Smooth muscle cell (in vitro differentiated cells): ENCODE measurements around the gene TRPM8. TPM values are rescaled to one million over a fixed set of nuclear protein-coding genes. Genes with fewer than 3 reads are reported as not detected.
"Not testable (repeated sequence)": the region's sequence is repeated elsewhere in the genome, so short reads cannot be mapped to it uniquely, and the experiment has no call there.

Source experiments
- DNase-seq: peaks from one replicate; lab custom pipeline; 2025; ENCODE audit not compliant: unreplicated experiment; lab: John Stamatoyannopoulos, UW
- H2AFZ ChIP-seq: fragments of 200-600 bp; sonication (generic); 2 replicates; pipeline ENCODE4 v1.6.0; 2016; ENCODE audit warnings: antibody characterized with exemption, low read depth, mild to moderate bottlenecking
- H3F3A ChIP-seq: fragments of 200-600 bp; sonication (generic); 2 replicates; pipeline ENCODE4 v1.6.0; 2017; ENCODE audit warnings: antibody characterized with exemption, low read depth
- H3K27ac ChIP-seq: fragments of 200-600 bp; sonication (generic); 2 replicates; pipeline ENCODE4 v1.5.1; 2016; ENCODE audit warnings: low read depth, mild to moderate bottlenecking
- H3K27me3 ChIP-seq: fragments of 200-600 bp; sonication (generic); 2 replicates; pipeline ENCODE4 v1.6.1; 2016; ENCODE audit warnings: low read depth, mild to moderate bottlenecking
- H3K36me3 ChIP-seq: fragments of 200-600 bp; sonication (generic); 2 replicates; pipeline ENCODE4 v1.5.1; 2016; ENCODE audit warnings: low read depth
- H3K4me1 ChIP-seq: fragments of 200-600 bp; sonication (generic); 2 replicates; pipeline ENCODE4 v1.5.1; 2016; ENCODE audit warnings: low read depth
- H3K4me2 ChIP-seq: fragments of 200-600 bp; sonication (generic); 2 replicates; pipeline ENCODE4 v1.6.0; 2016; ENCODE audit warnings: mild to moderate bottlenecking
- H3K4me3 ChIP-seq: fragments of 200-600 bp; sonication (generic); 2 replicates; pipeline ENCODE4 v1.5.1; 2016; ENCODE audit warnings: mild to moderate bottlenecking
- H3K79me2 ChIP-seq: fragments of 200-600 bp; sonication (generic); 2 replicates; pipeline ENCODE4 v1.6.0; 2016; ENCODE audit warnings: low read depth, mild to moderate bottlenecking
- H3K9ac ChIP-seq: fragments of 200-600 bp; sonication (generic); 2 replicates; pipeline ENCODE4 v1.6.0; 2016; ENCODE audit warnings: low read depth
- H3K9me3 ChIP-seq: fragments of 200-600 bp; sonication (generic); replicated peaks from 2 replicates; pipeline ENCODE4 v1.5.1; 2016; ENCODE audit warnings: low read depth
- H4K20me1 ChIP-seq: fragments of 200-600 bp; sonication (generic); 2 replicates; pipeline ENCODE4 v1.6.0; 2016; ENCODE audit warnings: low read depth
- CTCF ChIP-seq: fragments of 200-600 bp; sonication (generic); IDR thresholded peaks from 2 replicates; pipeline ENCODE4 v1.5.1; 2017; ENCODE audit warnings: borderline replicate concordance, mild to moderate bottlenecking, antibody characterized with exemption; ENCODE audit not compliant: insufficient read depth, poor library complexity, severe bottlenecking
- WGBS: methylation state at CpG from one replicate; pipeline ENCODE4 v1.1.7; 2016; ENCODE audit warnings: low lambda C conversion rate; 5-methylcytosine and 5-hydroxymethylcytosine counted together
- polyA plus RNA-seq: library from polyadenylated mRNA; unstranded; fragments of >200 nt; fragmentation: Nextera tagmentation; extraction: Ambion mirVana; gene quantifications from 2 replicates; pipeline ENCODE4 v1.2.1, GENCODE V29; 2016
- total RNA-seq: library from RNA; depleted of rRNA; stranded (reverse); fragments of >200 nt; gene quantifications from 2 replicates; pipeline ENCODE4 v1.2.3, GENCODE V29; 2014

The TRPM8 gene
- total and polyA plus RNA-seq, 2 experiments from 2014 or later: not detected

- no peak overlapping the region for H2AFZ ChIP-seq
- WGBS: 95% methylated on average over 7 of the region's 7 CpGs
- H3K79me2 ChIP-seq: no peaks in the 10 kb centered on the region
- H3K36me3 ChIP-seq: no peaks in the 10 kb centered on the region
- H3K27me3 ChIP-seq: no peaks in the 10 kb centered on the region
- H3K27ac ChIP-seq: no peak overlapping the region
- no peaks in the 10 kb centered on the region for H3K9me3 ChIP-seq
- H3K9ac ChIP-seq: no peak overlapping the region
- no peaks in the 10 kb centered on the region for H4K20me1 ChIP-seq
- TF ChIP-seq CTCF: no peak
- no peaks in the 10 kb centered on the region for H3K4me1 ChIP-seq
- H3K4me3 ChIP-seq: no peak overlapping the region
- H3F3A ChIP-seq: no peaks in the 10 kb centered on the region
- no peak for DNase-seq
- H3K4me2 ChIP-seq: no peak overlapping the region
Measured at GRCh38 chr2:233961905-233962304, 44.7 kb downstream of the TRPM8 start.

DNA sequence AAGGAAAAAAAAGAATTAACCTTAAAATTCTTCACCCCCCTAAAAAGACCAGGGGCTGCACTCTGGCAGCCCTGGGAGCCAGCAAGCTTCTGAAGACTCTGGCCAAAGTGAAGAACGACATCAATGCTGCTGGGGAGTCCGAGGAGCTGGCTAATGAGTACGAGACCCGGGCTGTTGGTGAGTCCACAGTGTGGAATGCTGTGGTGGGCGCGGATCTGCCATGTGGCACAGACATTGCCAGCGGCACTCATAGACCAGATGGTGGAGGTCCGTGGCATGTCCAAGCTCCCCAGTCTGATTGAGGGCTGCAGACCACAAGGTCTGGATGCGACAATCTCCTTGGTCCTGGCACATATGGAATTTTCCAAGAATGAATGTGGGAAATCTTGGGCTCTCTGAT is 47.4 kb downstream of the TRPM8 start:
- Histone ChIP-seq H3K36me3 (no peaks in the 10 kb centered on the region), H3K4me1 (no peaks in the 10 kb centered on the region), H3K9ac (no peak overlapping the region), H4K20me1 (no peaks in the 10 kb centered on the region), H3K27ac (no peak overlapping the region), H2AFZ (no peak overlapping the region), H3K4me2 (no peak overlapping the region), H3K4me3 (no peak overlapping the region), H3K79me2 (no peaks in the 10 kb centered on the region), H3K9me3 (no peaks in the 10 kb centered on the region), H3F3A (no peaks in the 10 kb centered on the region), H3K27me3 (no peaks in the 10 kb centered on the region)
- no peak for TF ChIP-seq CTCF
- WGBS: 96% methylated on average over 9 of the region's 9 CpGs
- DNase-seq: no peak

DNA sequence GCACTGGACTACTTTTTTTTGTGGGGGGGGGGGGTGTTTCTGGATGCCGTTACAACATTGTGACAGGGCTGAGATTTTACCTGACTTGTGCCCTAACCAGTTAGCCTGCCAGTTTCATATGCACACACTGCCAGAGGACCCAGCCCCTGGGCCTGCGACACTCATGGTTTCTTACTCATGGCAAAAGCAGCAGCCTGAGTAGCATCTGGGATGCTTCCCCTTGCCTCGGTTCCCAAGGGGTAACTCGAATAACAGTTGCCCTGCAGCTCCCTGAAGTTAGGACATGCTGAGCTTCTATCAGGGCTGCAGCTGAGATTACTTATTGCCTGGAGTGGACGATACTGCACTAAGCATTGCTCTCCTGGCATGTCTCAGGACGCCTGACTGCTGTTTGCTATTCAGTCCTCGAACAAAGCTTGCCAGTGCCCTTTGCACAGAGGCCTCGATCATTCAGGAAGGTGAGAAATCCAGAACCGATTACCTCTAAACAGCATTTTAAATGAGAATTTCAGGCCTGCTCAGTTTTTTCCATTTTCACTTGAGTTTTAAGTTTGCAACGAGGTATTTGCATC is 47.9 kb downstream of the TRPM8 start:
- DNase-seq: no peak
- TF ChIP-seq CTCF: no peak
- no peak overlapping the region for H3K9ac ChIP-seq
- no peak overlapping the region for H2AFZ ChIP-seq
- H3F3A ChIP-seq: no peaks in the 10 kb centered on the region
- no peaks in the 10 kb centered on the region for H3K9me3 ChIP-seq
- no peaks in the 10 kb centered on the region for H4K20me1 ChIP-seq
- no peaks in the 10 kb centered on the region for H3K79me2 ChIP-seq
- H3K36me3 ChIP-seq: no peaks in the 10 kb centered on the region
- H3K4me3 ChIP-seq: no peak overlapping the region
- no peaks in the 10 kb centered on the region for H3K27me3 ChIP-seq
- 90% methylated on average over 10 of the region's 10 CpGs for WGBS
- no peak overlapping the region for H3K4me2 ChIP-seq
- H3K27ac ChIP-seq: no peak overlapping the region
- H3K4me1 ChIP-seq: no peaks in the 10 kb centered on the region

- H4K20me1 ChIP-seq, H3K36me3 ChIP-seq, H3K9ac ChIP-seq, DNase-seq, H3K79me2 ChIP-seq, H3K4me1 ChIP-seq, H2AFZ ChIP-seq, H3F3A ChIP-seq, H3K4me3 ChIP-seq, H3K27ac ChIP-seq, H3K27me3 ChIP-seq, H3K4me2 ChIP-seq, H3K9me3 ChIP-seq: not testable (repeated sequence)
- 94% methylated on average over 7 of the region's 7 CpGs for whole genome bisulfite sequencing
Measured at GRCh38 chr2:233965646-233966045, 48.5 kb downstream of the TRPM8 start.
